ENCODE results near the gene PSMA5. TPM values are rescaled to one million over a fixed set of nuclear protein-coding genes. Genes with fewer than 3 reads are reported as not detected.

Gene PSMA5
- total and polyA plus RNA-seq, 2 of the 13 experiments (the other 11 are each of a cell fraction or from before 2014, with no cell fraction given), result 140 to 169 TPM

GRCh38 chr1:109392788-109393616 is 33.2 kb downstream of the PSMA5 start (continued):
- TF ChIP-seq REPIN1 (CRISPR knock-in tag; IDR thresholded peaks at IDR 0.05; ENCODE audit: borderline replicate concordance, low read depth) (no peak; the same call in 1 of the 2 replicates), STAT6 (CRISPR knock-in tag; IDR thresholded peaks at IDR 0.05; ENCODE audit: borderline replicate concordance) (peak; percentile 85; the same call in 1 of the 2 replicates), MIER3 (CRISPR knock-in tag; IDR thresholded peaks at IDR 0.05; ENCODE audit: borderline replicate concordance) (peak; percentile 81; the same call in 1 of the 2 replicates), ATM (IDR thresholded peaks at IDR 0.05; ENCODE audit: borderline replicate concordance) (no peak), ZNF678 (CRISPR knock-in tag; IDR thresholded peaks at IDR 0.05) (no peak), IKZF5 (CRISPR knock-in tag; IDR thresholded peaks at IDR 0.05) (peak; percentile 97), FOXJ3 (CRISPR knock-in tag; IDR thresholded peaks at IDR 0.05; ENCODE audit: borderline replicate concordance) (peak; percentile 81), ZNF781 (CRISPR knock-in tag; IDR thresholded peaks at IDR 0.05; ENCODE audit: borderline replicate concordance, not compliant biosample characterization) (no peak), KLF16 (CRISPR knock-in tag; IDR thresholded peaks at IDR 0.05) (peak in 1 of 2 experiments; percentile 72; a peak in 1 of 4 replicates), MZF1 (CRISPR knock-in tag; IDR thresholded peaks at IDR 0.05; ENCODE audit: borderline replicate concordance) (no peak), FIP1L1 (IDR thresholded peaks at IDR 0.05; ENCODE audit: borderline replicate concordance, insufficient read depth, low read depth, low read length) (no peak), ZNF607 (CRISPR knock-in tag; IDR thresholded peaks at IDR 0.05; ENCODE audit: borderline replicate concordance) (peak; percentile 38; the same call in 1 of the 2 replicates), AGO1 (IDR thresholded peaks at IDR 0.05; ENCODE audit: low read depth, low read length, poor library complexity, severe bottlenecking) (no peak), CENPT (CRISPR knock-in tag; IDR thresholded peaks at IDR 0.05; ENCODE audit: low read depth) (no peak), RBM22 (optimal IDR thresholded peaks at IDR 0.05; ENCODE audit: low read length) (no peak), ZNF564 (CRISPR knock-in tag; IDR thresholded peaks at IDR 0.05) (no peak), ZNF281 (CRISPR knock-in tag; IDR thresholded peaks at IDR 0.05; ENCODE audit: borderline replicate concordance) (peak; percentile 51; the same call in 1 of the 2 replicates), TMF1 (CRISPR knock-in tag; IDR thresholded peaks at IDR 0.05; ENCODE audit: low read depth) (no peak), ZFP62 (CRISPR knock-in tag; IDR thresholded peaks at IDR 0.05) (no peak), SRSF4 (IDR thresholded peaks at IDR 0.05; ENCODE audit: low read depth, low read length, poor library complexity, severe bottlenecking) (no peak), GATAD1 (CRISPR knock-in tag; IDR thresholded peaks at IDR 0.05) (peak; percentile 75), FOXO1 (CRISPR knock-in tag; IDR thresholded peaks at IDR 0.05) (peak; percentile 95)
